GM10248 (cell line): ENCODE results near the gene GMDS.

Source experiments
- CTCF ChIA-PET: fragments of 300-600 bp; sonication (Branson Sonifier 250); formaldehyde crosslinking; extraction: SDS; loops from one replicate; lab custom pipeline; 2021; ENCODE audit warnings: antibody characterized with exemption; lab: Yijun Ruan, JAX
- POLR2A ChIA-PET: fragments of 350-650 bp; sonication (Branson Sonifier 250); formaldehyde crosslinking; extraction: SDS; loops from one replicate; lab custom pipeline; 2020; ENCODE audit warnings: antibody characterized with exemption; lab: Yijun Ruan, JAX
- DNase-seq: peaks from one replicate; pipeline ENCODE4 v3.0.0; 2012; ENCODE audit errors: extremely low spot score
- TF ChIP-seq, protein P1 (sequence below): IDR thresholded peaks from 2 replicates; pipeline ENCODE4 v1.5.1; 2012; ENCODE audit warnings: mild to moderate bottlenecking, low read depth; ENCODE audit errors: extremely low read depth, missing control alignments, control extremely low read depth

Gene GMDS

GRCh38 chr6:2171728-2172127 is 73.7 kb downstream of the GMDS start:
- ChIA-PET CTCF (no interaction called here), POLR2A (no interaction called here)
- TF ChIP-seq, protein P1, sequence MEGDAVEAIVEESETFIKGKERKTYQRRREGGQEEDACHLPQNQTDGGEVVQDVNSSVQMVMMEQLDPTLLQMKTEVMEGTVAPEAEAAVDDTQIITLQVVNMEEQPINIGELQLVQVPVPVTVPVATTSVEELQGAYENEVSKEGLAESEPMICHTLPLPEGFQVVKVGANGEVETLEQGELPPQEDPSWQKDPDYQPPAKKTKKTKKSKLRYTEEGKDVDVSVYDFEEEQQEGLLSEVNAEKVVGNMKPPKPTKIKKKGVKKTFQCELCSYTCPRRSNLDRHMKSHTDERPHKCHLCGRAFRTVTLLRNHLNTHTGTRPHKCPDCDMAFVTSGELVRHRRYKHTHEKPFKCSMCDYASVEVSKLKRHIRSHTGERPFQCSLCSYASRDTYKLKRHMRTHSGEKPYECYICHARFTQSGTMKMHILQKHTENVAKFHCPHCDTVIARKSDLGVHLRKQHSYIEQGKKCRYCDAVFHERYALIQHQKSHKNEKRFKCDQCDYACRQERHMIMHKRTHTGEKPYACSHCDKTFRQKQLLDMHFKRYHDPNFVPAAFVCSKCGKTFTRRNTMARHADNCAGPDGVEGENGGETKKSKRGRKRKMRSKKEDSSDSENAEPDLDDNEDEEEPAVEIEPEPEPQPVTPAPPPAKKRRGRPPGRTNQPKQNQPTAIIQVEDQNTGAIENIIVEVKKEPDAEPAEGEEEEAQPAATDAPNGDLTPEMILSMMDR, result no peak
- no peak for DNase-seq

GRCh38 chr6:2168480-2168879 is 76.9 kb downstream of the GMDS start:
- CTCF ChIA-PET, result no interaction called here
- POLR2A ChIA-PET, result no interaction called here
- no peak for DNase-seq
- TF ChIP-seq, protein P1, result no peak

- ChIA-PET CTCF (interaction anchor here (1.6 to 2.0 kb wide), 3 partner anchors 18 to 62 kb away, joined by 3 to 5 read pairs (median 5); no protein-coding TSS in a partner anchor), POLR2A (no interaction called here)
- DNase-seq, result no peak
- TF ChIP-seq, protein P1, result no peak
These were observed 78.7 kb downstream of the GMDS start for GRCh38 chr6:2166717-2167116.

- no peak for DNase-seq
- CTCF ChIA-PET, result interaction anchor here (0.9 to 1.3 kb wide), 3 partner anchors 11 to 61 kb away, joined by 3 to 4 read pairs (median 3); no protein-coding TSS in a partner anchor
- POLR2A ChIA-PET, result no interaction called here
- TF ChIP-seq, protein P1, result no peak
These were observed 80.1 kb downstream of the GMDS start for GRCh38 chr6:2165286-2165685.

DNA sequence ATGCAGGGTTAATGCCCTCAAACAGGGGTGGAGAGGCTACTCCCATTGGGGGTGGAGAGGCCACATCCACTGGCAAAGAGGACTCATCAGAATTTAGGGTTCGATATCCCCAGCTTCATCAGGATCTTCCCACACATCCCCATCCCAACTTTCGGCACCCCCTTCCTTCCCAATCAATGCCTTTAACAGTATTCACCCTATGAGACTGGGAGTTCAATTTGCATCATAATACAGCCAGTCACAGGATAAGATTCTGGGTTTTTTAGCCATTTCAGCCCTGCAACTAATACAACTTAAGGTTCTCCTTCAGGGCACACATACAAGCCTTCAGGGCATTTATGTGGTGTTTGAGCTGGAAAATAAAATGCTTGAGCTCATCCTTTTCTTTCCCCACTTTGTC is 80.9 kb downstream of the GMDS start:
- ChIA-PET POLR2A (no interaction called here), CTCF (interaction anchor here (0.9 to 1.3 kb wide), 3 partner anchors 12 to 60 kb away, joined by 3 to 4 read pairs (median 3); no protein-coding TSS in a partner anchor)
- TF ChIP-seq, protein P1, result no peak
- no peak for DNase-seq

DNA sequence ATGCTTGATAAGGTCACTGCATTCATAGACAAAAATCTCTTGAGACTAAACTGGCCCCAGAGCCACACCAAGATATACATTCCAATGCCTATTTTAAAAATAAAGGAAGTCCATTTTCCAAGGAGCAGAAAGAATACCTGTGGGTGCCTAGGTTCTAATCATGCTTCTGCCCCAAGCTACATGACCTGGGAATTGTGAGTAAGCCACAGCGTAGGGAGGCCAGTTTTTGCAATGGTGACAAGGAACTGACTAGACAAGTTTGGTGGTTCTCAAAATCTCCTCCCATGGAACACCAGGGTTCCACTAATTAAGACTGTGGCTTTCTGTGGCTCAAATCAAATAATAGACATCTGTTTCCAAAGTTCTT is 83.3 kb downstream of the GMDS start:
- no peak for DNase-seq
- ChIA-PET POLR2A (no interaction called here), CTCF (no interaction called here)
- TF ChIP-seq, protein P1, result no peak
